Measurements from ENCODE around the gene CDK8.

CDK8 gene

GRCh38 chr13:26323127-26323526 lies 69.2 kb downstream of the CDK8 start:
- no peak for DNase-seq

DNA sequence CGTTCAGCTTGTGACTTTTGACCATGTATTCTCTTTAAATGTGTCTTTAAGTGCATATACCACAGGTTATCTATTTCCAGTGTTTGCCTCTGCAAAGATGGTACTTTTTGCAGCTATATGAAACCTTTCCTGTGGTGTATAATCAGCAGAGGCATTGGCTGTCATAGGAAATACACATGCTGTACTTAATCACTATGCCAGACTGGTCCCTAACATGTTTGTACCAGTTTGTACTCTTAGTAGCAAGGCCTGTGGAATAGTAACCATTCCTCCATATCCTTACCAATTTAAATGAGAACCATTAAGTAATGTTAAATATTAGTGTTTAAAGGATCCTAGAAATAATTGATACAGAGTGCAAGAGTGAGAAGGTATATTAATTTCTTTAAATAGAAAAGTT lies 69.8 kb downstream of the CDK8 start:
- DNase-seq, result no peak

DNA sequence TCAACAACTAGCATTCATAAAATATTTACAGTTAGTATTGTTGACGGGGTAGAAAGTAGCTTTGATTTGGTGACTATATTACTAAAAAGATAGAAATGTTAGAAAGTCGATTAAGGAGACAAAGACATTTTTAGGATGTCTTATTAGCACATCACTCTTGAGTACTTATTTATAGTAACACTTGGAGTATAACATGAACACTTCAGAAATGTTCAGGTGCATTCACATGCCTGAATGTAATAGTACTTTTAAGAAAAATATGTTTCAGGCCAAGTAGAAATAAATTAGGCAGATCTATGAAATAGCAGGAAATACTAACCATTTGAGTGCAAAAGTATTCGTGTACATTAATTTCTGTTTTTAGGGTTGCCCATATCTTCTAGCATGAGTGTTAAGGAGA lies 70.4 kb downstream of the CDK8 start:
- no peak for DNase-seq

DNA sequence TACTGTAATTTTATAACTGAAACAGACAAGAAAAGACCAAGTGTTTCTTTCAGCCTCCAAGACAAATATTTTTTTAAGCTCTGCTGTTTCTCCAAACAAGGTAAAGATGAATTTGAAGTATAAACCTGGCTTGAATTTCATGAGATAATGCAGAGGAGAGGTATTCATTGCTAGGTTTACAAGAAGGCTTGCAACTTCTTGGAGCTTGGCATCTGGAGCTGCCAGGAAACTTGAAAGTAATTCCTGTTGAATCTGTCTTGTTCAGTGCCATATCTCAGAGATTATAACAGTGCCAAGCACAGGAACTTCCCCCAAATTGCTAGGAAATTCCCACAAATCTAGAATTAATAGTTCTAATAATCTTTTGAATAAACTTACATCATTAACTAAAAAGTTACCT lies 70.9 kb downstream of the CDK8 start:
- no peak for DNase-seq

- DNase-seq, result no peak
These were observed 71.9 kb downstream of the CDK8 start for GRCh38 chr13:26325876-26326275.

DNA sequence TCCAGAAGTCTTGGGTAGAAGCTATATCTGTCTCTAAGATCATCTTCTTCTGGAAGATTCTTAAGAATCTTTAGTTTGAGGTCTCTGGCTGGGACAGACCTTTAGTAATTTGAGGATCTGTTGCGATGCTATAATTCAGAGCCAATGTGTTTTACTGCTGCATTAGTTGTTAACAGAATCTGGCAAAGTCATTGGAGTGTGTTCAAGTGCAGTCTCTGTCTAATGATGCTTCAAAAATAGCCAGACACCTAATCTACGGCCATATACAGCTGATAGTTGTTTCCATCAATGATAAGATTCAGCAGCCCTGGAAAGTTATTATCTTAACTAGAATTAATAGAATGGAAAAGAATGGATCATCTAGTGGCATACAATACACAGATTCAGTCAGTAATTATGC lies 72.6 kb downstream of the CDK8 start:
- no peak for DNase-seq

DNA sequence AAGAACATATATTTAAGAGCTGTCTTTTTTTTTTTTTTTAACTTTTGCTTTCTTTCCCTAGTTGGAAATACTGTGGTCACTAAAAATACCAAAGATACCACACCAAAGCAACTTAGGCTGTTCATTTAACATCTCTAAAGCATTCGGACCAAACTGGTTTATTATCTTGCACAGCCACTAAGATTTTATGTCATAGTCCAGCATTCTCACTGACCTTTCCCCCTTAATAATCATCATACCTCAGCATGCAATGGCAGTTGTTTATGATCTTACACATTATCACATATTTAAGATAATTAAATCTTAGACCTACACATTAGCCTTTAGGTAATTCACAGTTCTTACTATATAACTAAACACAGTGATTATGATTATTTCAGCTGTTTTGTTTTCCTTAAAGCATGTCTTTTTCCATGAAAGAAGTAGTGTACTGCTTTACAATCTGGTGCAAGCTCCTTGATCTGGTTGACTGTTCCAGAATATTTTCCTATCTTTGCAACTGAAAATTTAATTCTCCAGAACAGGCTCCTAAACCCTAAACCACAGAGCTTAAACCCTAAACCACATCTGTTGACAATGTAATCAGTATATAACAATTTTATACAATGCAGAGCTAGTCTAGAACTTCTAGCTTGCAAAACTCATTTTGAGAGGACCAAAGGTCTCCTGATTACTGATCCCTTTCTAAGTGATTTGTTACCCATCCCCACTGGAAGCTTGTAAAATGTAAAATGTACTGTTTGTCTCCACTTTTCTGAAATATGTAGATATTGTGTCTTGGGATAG lies 74.2 kb downstream of the CDK8 start:
- no peak for DNase-seq

DNA sequence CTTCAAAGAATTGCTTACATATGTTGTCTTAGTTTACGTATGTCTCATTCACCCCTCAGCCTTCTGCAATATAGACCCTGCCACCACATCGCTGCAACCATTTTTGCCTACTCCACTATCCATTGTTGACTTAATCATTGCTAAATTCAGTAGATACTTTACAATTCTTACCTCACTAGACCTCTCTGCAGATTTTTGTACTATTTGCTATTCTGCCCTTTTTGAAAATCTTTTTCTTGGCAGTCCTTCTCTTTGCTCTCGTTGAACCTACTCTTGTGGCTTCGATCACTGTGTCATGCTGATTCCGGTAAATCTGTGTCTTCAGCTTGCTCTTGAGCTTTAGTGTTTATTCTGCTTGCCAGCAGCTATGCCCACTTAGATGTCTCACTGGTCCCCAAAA lies 81.2 kb downstream of the CDK8 start:
- no peak for DNase-seq

DNA sequence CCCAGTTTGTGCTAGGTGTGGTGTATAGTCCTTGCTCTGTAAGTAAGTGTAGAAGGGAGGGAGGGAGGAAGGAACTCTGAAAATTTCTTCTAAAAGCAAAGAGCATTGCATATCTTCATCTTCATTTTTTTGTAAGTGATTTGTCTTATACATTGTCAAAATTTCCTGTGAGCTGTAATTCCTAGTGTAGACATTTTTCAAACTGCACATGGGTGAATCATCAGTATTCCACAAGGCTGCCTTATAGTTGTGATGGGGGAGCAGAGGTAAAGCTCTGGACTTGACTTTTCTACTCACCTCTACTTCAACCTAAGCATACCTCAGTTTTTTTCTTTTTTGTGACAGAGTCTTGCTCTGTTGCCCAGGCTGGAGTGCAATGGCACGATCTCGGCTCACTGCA lies 86.9 kb downstream of the CDK8 start:
- DNase-seq, result no peak

GRCh38 chr13:26342898-26343297 lies 89.0 kb downstream of the CDK8 start:
- DNase-seq, result no peak

- no peak for DNase-seq
These were observed 89.9 kb downstream of the CDK8 start for GRCh38 chr13:26343816-26344215.

GRCh38 chr13:26344980-26345379 lies 91.1 kb downstream of the CDK8 start:
- DNase-seq, result no peak

- DNase-seq, result no peak
These were observed 95.0 kb downstream of the CDK8 start for GRCh38 chr13:26348966-26349365.

DNA sequence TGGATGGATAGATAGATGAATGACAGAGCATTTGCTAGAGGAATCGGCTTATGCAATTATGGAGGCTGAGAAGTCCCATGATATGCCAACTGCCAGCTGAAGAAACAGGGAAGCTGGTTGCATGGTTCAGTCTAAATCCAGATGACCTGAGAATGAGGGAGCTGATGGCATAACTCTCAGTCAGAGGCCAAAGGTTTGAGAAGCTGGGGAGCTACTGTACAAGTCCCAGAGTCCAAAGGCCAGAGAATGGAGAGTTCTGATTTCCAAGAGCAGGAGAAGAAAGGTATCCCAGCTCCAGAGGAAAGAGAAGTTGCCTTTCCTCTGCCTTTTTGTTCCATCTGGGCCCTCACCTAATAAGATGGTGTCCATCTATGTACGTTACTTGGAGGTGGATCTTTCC lies 108.3 kb downstream of the CDK8 start:
- no peak for DNase-seq

DNA sequence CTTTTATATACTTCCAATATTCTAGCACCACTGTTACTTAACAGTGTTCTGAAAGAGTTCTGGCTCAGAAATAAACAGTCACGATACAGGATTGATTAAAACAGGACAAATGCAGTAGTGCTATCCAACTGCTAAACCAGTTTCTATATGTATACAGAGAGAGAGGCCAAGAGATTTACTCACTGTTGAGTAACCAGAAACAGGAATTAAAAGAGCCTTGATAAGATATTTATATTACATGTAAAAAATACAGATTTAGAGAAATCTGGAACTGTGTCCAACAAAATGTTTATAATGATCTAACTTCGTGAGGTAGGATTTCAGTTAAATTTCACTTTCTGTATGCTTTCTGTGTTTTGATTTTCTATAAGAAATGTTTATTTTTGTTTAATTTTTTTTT lies 116.6 kb downstream of the CDK8 start:
- DNase-seq, result no peak

DNA sequence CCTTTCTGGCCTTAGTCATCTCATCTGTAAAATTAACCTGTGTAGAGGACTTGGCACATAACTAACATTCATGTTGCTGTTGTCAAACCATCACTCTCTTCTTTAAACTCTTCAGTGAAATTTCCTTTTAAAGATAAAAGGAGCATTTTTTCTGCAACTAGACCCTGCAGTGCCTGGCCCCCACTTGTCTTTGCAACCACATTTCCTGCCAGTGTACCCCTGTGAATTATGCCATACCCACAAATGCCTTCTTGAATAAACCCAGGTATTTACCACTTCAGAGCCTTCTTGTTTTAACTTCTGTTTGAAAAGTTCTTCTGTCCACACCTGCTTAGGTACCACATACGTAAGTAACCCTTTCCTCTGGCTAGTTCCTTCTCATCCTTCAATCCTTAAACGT lies 118.8 kb downstream of the CDK8 start:
- DNase-seq, result no peak

GRCh38 chr13:26376430-26376829 lies 122.5 kb downstream of the CDK8 start:
- DNase-seq, result no peak

DNA sequence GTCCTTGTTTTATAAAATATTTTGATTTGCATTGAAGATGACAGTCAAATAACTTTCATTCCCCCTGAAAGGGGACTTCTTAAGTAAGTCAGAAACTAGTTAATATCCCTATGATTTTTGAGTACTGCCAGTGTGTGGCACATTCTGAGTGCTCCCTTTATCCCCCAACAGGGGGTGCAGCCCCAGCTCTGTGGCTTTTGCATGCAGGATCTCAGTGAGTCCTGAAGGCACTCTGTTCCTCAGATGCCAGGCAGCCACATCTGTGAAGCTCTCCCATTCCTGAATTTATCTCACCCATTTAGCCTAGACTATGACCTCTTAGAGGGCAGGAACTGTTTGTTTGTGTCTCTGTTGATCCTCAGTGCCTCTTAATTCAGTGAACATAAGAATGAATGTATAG lies 123.1 kb downstream of the CDK8 start:
- no peak for DNase-seq

DNA sequence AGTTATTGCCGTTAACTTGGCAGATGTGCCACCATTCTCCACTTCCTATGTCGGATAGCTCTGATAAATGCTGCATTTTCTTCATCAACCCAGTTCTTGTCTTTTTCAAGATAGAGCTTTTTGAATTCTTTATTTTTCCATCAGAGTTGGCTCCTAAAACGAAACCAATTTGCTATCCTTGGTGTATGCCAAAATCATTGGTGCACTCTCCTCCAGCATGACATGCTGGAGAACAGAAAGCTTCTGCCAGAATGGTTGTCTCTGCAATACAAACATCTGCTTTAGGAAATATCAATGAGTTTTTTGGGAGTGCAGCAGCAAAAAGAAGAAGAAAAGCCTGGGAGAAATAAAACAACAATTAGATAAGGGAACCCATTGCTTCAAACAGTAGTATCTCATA lies 124.2 kb downstream of the CDK8 start:
- DNase-seq, result no peak

GRCh38 chr13:26379831-26380230 lies 125.9 kb downstream of the CDK8 start:
- DNase-seq, result no peak

DNA sequence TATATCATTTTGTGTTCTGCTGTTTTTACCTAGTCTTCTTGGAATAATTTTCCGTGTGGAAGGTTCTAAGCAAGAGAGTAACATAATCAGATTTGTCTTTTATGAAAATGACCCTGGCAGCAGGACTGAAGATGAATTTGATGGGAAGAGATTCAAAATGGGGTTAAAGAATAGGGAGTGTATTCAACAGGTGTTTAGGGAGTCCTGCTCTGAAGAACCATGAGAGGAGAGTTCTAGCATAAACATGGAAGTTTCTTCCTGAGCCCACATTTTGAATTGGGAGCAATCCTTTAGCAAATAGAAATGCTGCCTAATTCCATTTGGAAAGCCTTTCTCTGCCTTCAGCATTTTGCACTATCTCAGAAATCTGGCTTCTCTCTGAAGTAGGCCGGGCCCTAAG lies 127.0 kb downstream of the CDK8 start:
- DNase-seq, result no peak

GRCh38 chr13:26382366-26382765 lies 128.4 kb downstream of the CDK8 start:
- no peak for DNase-seq

- no peak for DNase-seq
These were observed 128.9 kb downstream of the CDK8 start for GRCh38 chr13:26382835-26383234.

GRCh38 chr13:26384587-26384986 lies 130.7 kb downstream of the CDK8 start:
- no peak for DNase-seq

- no peak for DNase-seq
These were observed 132.1 kb downstream of the CDK8 start for GRCh38 chr13:26386026-26386425.

All from activated CD4-positive, alpha-beta T cell treated with anti-CD3 and anti-CD28 coated beads for 4 hours (primary cell).